Gastroesophageal sphincter (tissue), 3 donors: ENCODE data around the gene SMAD9.

ENCODE experiments used
- EP300 ChIP-seq: sonication (generic); formaldehyde crosslinking; IDR thresholded peaks from one replicate; pipeline ENCODE4 v1.6.1; 2017; ENCODE audit warnings: antibody characterized with exemption, mild to moderate bottlenecking
- POLR2A ChIP-seq, 2 donors: fragments of 450-650 bp; IDR thresholded peaks; one replicate each; pipeline ENCODE4 v1.6.1; 2017; ENCODE audit warnings: antibody characterized with exemption in 2 of 2, mild to moderate bottlenecking in 2 of 2, moderate library complexity in 1 of 2
- TF ChIP-seq, protein P1 (sequence below), 4 experiments: fragments of 200-600 bp in 2 of 4; fragments of 450-650 bp in 2 of 4; sonication (generic) in 1 of 4; IDR thresholded peaks; one replicate each; pipeline ENCODE4 v1.5.1; 2017 to 2019; ENCODE audit warnings: antibody characterized with exemption in 4 of 4, mild to moderate bottlenecking in 2 of 4, moderate library complexity in 2 of 4

DNA sequence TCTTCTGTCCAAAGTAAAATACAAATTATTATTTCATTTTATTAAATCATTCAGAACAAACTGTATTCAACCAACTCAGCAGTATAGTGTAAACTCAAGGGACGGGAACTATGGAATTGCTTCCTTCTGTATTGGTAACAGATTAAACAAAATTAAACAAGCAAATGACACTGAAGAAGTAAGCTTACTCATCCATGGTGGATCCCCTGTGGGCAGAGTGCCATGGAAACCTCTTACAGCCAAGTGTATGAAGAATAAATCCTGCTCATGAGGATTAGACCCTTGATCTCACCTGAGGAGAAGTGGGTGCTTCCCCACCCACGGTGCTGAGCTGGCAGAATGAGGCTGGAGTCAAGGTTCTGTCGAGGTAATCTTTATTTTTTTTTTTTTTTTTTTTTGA is 119.0 kb downstream of the SMAD9 start:
- TF ChIP-seq POLR2A (IDR thresholded peaks at IDR 0.05) (no peak), EP300 (no peak)
- TF ChIP-seq, protein P1, sequence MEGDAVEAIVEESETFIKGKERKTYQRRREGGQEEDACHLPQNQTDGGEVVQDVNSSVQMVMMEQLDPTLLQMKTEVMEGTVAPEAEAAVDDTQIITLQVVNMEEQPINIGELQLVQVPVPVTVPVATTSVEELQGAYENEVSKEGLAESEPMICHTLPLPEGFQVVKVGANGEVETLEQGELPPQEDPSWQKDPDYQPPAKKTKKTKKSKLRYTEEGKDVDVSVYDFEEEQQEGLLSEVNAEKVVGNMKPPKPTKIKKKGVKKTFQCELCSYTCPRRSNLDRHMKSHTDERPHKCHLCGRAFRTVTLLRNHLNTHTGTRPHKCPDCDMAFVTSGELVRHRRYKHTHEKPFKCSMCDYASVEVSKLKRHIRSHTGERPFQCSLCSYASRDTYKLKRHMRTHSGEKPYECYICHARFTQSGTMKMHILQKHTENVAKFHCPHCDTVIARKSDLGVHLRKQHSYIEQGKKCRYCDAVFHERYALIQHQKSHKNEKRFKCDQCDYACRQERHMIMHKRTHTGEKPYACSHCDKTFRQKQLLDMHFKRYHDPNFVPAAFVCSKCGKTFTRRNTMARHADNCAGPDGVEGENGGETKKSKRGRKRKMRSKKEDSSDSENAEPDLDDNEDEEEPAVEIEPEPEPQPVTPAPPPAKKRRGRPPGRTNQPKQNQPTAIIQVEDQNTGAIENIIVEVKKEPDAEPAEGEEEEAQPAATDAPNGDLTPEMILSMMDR (IDR thresholded peaks at IDR 0.05): no peak
